HG02623 (cell line): ENCODE results near the gene KRT6C.

ENCODE experiments used
- ATAC-seq: cut with Tn5 transposase; IDR thresholded peaks from one replicate; pipeline ENCODE4 v1.9.1; 2021; ENCODE audit warnings: moderate library complexity; ENCODE audit not compliant: unreplicated experiment

Gene KRT6C

DNA sequence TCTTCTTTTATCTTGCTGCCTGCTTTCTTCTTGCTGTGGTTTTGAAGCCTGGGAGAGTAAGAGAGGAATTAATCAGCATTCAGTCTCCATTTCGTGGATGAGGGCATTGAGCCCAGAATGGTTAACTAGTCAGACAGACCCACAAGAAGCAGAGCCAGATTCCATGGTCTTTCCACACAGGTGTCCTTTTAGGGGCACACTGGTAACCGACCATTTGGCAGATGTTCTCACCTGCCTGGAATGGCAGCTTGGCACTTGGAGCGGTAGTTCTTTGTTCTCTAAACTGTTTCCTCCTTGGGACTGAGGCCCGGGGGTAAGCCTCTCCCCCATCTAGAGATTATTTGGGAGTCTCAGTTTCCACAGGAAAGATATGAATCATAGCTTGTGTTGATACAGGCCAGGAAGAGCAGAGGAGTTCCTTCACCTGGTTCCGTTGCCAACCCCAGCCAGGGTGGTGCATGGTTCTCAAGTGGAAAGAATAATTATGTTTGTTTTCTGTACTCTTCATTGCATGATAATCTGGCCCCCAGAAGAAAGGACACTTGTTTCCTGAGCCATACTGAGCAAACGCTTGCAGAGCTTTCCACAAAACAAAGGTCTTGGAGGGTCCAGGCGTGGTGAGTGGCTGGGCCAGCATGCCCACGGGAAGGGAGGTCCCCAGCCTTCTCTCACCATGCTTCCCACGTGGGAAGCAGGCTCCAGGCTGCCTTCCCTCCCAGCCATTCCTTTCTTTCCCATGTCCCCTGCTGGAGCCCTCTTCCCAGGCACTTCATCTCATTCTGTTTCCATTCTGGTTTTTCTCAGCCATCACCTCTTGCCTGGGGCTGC lies 37.4 kb downstream of the KRT6C start:
- ATAC-seq: no peak

DNA sequence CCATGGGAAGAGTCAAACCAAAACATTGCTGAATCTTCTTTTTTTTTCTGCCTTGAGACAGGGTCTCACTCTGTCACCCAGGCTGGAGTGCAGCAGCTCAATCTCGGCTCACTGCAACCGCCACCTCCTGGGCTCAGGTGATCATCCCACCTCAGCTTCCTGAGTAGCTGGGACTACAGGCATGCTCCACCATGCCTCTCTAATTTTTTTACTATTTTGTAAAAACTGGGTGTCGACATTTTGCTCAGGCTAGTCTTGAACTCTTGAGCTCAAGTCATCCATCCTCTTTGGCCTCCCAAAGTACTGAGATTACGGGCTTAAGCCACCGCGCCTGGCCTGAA lies 38.0 kb downstream of the KRT6C start:
- ATAC-seq: no peak

DNA sequence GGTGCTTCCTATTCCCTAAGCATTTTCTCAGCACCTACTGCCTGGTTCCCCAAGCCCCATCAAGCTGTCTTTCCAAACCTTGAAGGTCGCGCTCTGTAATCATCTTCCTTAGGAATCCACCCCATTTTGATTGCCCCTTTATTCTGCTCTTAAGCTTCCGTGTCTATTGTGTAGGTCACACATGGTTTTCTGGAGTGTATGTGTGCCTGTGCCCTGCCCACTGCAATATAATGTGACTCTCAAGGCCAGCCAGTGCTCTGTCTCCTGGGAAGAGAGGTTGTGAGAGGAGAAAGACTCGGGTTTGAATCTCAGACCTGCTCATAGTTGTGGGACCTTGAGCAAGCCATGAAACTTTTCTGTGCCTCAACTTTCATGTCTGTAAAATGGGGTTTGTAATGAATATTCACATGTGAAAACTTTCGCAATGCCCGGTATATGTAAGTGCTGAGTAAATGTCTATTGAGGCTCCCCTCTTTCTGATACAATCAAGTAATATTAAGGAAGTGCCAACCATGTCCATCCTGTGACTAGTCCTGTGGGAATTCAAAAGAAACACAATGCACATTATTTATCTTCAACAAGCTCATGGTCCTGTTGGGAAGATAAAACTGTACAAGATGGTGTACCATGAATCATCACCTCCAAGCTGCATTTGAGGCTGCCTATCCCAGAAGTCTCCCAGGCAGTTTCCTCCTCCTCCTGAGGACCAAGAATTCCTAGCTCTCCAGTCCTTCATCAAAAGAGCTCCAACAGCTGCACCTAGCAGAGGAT lies 38.7 kb downstream of the KRT6C start:
- no peak for ATAC-seq

DNA sequence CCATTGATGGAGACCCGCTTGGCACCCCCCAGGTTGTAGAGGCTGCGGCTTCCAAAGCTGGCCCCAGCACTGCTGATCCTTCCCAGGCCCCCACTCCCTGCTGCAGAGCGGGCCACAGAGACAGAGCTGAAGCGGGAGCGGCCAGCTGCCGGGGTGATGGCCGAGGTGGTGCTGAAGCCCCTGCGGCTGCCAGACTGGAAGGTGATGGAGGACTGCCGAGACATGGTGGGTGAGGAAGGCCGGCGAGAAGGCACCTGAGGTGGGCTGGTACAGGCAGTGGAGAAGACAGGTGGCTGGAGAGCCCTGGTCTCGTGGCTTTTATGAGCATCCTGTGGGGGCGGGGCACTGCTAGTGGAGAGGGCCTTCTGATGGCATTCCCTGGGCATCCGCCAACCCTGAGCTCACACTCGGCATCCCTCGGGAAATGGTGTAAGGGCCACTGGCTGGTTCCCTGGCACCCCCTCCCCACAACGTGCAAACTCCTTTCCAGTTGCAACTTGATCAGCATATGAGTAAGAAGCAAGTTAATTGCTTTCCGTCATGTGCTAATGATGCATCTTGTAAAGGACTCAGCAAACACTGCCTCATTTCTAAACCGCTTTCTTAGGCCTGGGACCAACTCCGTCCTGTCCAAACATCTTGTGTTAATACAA lies 39.4 kb downstream of the KRT6C start, which contains the start of gene KRT75:
Gene KRT75 (minus strand): TSS at position 291 of the 653 bp plus-strand sequence. CDS start 67 bp downstream, at position 224.
- ATAC-seq: no peak

DNA sequence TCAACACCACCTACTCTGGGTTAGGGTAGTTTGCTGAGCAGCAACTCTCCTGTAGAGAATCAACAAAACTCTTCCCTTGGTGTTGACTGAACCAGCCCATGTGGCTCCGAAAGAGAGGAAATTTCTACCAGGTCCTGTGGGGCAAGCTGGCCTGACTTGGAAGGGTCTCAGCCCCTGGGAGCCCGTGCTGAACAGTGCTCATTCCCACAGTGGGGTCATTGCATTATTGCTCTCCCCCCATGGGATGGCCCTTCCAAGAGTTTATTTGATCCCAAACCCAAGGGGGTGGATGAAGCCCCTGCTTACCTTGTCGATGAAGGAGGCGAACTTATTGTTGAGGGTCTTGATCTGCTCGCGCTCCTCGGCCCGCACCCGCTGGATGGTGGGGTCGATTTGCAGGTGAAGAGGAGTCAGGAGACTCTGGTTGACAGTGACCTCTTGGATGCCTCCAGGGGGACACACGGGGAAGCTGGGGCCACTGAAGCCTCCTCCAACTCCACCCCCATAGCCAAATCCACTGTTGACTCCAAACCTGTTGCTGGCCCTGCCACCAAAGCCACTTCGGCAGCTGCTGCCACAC lies 40.0 kb downstream of the KRT6C start:
- no peak for ATAC-seq

DNA sequence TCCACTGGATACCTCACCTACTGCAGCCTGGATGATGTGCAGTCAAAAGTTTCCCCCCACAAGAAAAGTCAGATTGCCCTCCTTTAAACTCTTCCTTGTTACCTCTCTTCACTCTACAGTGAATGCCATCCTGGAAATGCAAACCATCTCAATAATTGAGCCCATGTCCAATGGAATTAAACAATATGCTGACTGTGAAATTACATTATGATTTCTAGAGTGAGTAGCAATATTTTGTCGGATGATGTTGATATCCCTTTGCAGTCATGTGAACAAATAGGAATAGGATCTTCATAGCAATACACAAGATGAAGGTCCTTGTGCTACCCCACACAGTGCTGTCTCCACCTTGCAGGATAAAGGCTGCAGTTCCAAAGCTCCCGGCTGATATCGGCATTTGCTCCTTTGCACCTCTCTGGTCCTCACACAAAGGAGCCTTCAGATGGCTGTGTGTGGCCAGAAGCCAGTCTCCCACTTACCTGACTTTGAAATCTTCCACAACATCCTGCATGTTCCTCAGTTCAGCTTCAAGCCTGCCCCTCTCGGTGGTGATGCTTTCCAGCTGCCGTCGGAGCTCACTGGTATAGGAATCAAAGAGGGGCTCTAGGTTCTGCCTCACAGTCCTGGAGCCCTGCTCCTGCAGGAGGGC lies 40.9 kb downstream of the KRT6C start:
- ATAC-seq: no peak

DNA sequence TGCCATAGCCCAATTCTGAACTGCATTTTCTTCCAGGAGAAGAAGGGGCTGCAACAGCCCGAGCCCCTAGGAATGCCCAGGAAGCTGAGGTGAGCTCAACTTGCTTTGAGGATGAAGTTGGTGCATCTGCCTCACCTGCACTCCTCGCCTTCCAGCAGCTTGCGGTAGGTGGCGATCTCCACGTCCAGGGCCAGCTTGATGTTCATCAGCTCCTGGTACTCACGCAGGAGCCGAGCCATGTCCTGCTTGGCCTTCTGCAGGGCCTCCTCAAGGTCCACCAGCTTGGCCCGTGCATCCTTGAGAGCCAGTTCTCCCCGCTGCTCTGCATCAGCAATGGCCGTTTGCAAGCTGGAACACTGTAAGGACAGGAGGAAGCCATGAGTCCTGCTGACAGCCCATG lies 45.5 kb downstream of the KRT6C start:
- ATAC-seq: no peak

DNA sequence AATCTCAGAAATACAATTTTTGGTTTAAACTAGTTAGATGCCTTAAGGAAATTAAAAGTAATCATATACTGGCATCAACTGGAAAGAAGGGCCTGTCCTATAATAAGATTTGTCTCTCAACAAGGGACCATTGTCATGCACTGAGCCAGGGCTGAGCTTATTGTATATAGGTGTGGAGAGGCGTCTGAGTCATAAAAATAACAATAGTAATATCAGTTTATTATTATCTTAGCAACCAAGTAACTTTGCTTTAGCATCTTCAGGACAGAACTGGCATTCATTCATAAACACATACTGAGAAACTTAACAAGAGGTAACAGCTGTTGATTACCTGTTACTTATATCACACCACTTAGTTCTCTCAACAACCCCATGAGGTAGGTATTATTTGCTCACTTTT lies 46.5 kb downstream of the KRT6C start:
- no peak for ATAC-seq

DNA sequence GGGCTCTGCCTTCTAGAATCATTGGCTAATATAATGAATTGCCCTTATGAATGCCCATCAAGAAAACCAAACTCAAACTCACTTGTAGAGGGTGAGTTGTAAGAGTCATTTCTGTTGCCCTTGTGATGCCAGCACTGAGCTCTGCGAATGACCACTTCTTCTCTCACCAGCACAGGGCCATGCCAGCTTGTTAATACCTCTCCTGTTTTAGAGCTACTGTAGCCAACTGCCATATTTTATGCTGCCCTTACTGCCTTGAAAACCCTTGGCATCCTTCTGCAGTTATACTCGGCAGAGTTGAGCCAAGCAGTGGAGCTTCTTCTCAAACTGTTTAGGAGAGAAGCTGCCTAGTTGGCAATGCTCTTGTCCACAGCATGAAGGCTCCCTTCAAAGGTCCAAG lies 47.6 kb downstream of the KRT6C start:
- no peak for ATAC-seq

DNA sequence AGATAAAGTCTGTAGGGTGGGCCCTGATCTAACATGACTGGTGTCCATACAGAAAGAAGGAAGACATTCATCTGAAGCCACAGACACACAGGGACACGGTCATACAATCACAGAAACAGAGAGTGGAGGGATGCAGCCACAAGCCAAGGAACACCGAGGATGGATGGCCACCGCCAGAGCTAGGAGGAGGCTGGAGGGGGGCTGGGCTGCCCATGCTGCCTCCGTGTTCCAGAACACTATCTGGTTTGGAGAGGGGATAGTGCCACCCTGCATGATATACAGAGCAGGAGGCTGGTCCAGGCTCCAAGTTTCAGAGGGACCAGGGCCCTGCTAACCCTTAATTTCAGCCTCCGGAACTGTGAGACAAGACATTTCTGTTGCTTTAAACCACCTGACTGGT lies 48.1 kb downstream of the KRT6C start:
- no peak for ATAC-seq

DNA sequence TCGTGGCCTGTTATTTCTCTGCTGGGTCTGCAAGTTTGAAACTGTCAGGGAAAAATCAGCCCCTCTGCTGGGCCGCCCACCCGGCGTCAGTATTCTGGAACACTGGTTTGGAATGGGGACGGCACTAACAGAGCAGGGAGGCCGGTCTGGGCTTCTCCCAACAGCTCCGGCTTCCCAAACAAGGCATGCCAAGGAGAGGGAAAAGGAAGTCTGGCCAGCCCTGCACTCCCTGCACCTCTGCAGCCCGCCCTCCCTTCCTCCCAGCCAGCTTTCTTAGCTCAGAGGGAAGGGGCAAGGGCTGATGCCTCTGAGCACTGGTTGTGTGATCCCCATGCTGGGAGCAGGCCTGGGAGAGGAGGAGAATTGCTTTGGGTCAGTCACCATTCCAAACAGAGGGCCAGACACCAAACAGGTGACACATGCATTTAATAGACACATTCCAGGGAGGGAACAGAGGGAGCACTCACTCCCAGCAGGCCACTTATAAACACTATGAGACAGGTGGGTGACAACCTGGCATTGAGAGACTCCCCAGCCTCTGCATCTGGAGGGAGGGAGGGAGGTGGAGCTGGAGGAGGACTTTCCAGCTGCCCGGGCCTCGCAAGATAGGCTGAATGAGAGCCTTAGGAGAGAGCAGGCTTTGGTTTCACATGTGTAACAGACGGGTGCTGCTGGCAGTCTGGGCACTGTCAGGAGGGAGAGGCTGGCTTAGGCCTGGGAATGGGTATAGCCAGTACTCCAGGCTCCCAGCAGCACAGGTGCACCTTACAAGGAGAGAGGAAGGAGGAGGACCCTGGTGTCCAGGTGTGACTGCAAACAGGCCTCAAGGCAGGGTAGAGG lies 49.7 kb downstream of the KRT6C start:
- no peak for ATAC-seq

DNA sequence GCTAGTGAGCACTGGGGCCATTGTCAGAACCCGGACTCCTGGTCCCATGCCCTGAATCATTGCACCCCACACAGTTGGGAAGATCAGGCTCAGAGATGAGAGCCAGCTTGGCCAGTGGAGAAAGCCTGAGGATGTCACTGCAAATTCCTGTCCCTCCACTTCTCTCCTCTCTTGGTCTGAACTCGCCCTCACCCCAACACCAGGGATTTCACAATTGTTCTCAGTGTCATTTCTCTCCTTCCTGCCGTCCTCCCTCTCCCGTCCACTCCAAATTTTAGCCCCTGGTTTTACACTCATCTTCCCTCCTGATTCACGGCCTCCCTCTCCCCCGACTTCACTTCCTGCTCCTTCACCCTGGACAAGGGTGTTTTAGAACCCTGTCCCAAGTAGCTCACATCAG lies 50.6 kb downstream of the KRT6C start:
- no peak for ATAC-seq

DNA sequence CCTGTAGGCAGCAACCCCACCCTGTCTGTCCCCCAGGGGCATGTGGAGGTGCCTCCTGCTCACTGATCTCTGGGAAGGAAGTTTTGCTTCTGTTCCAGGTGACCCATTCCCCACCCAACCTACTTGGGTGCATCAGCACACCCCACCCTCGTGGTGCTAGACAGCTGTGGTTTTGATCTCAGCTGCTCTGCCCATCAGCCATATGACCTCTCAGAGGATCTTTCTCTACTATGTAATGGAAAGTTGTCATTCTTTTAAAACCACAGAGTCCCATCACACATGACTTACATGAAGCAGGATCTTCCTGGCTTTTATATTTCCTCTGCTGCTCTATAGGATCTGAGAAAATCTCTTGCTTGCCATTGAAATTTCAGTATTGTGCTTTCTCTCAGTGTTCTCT lies 53.9 kb downstream of the KRT6C start:
- ATAC-seq: no peak

DNA sequence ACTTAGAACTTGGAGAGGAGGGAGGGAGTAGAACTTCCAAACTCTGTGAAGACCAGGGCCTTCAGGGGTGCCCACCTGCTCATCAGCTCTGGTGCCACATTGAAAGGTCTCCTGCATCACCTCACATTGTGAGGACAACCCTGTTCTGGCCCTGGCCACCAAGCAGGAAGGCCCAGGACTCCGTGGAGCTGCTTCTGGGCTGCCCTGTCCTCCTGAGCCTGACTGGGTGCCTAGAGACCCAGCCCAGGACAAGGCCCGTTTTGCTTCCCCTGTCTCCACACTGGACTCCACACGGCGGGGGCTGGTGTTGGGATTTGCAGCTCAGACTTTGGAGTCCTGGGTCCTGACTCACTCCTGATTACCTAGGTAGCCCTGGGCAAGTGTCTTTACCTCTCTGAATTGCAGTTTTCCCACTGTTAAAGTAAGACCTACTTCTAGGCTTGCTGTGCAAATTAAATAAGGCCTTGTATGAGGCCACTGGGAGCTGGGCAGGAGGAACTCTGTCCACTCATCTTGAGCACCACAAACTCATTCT lies 55.0 kb downstream of the KRT6C start:
- ATAC-seq: no peak
